ENCODE data around the gene ANKRD63.

DNA sequence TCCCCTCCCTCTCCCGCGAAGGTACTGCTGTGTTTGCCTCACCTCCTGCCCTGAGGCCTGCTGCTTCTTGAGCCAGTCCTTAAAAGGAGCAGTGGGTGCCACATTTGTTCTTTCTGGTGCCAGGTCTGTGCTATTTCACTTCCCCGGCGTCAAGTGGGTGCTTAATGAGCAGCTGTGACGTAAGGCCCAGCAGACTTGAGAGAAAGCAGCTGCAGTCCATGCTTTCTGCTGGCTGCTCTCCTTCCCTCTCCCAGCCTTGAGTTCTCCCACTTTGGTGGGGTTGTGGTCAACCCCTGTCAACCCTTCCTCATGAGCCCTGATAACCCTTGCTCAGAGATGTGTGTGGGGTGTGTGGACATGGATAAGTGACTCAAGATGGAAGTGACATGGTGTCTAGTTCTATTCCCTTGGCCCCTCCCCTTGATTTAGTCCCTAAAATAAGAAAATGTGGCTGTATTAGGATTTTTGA is 47.5 kb upstream of the ANKRD63 start:
- TF ChIP-seq TAF1 (IDR thresholded peaks at IDR 0.05; ENCODE audit: borderline replicate concordance, insufficient read depth, low read length) (no peak), FOXP2 (optimal IDR thresholded peaks at IDR 0.05; ENCODE audit: borderline replicate concordance, extremely low read depth, extremely low read length, insufficient read depth) (no peak)

Data from PFSK-1 (cell line).